ENCODE results near the gene ATP4B.

- no peak for TF ChIP-seq CTCF (IDR thresholded peaks at IDR 0.05)
- no peak for TF ChIP-seq POLR2A (IDR thresholded peaks at IDR 0.05)
- no peak for TF ChIP-seq EP300 (IDR thresholded peaks at IDR 0.05)
- TF ChIP-seq POLR2AphosphoS5 (IDR thresholded peaks at IDR 0.05): no peak
Observed at GRCh38 chr13:113655346-113656002, 2.5 kb downstream of the ATP4B start.
